Mammary epithelial cell (primary cell): ENCODE data around the gene PRM2.

Source experiments
- EZH2 ChIP-seq: IDR thresholded peaks from 2 replicates; pipeline ENCODE4 v1.6.1; 2012; ENCODE audit warnings: low read length, inconsistent platforms, borderline replicate concordance
- TF ChIP-seq, protein P1 (sequence below), 2 donors: IDR thresholded peaks in 1 of 2; conservative IDR thresholded peaks in 1 of 2; 2 replicates each; pipeline ENCODE4 v1.5.1; 2011 to 2012; ENCODE audit warnings: inconsistent platforms in 2 of 2, low read length in 2 of 2, mild to moderate bottlenecking in 2 of 2, control low read depth in 1 of 2, low read depth in 1 of 2; ENCODE audit not compliant: insufficient read depth in 1 of 2; ENCODE audit errors: extremely low read depth in 1 of 2

DNA sequence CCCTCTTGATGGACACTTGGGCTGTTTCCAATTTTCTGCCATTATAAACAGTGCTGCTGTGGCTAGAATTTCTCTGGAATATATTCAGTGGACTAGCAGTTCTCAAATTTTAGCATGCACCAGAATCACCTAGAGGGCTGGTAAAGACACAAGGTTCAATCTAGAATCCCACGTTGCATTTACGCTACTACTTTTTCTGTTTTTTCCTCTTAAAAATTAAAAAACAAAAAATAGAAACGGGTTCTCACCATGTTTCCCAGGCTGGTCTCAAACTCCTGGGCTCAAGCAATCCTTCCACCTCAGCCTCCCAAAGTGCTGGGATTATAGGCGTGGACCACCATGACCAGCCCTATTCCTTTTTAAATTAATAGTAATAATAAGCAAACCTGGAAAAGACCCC is 19.4 kb upstream of the PRM2 start:
- TF ChIP-seq EZH2 = no peak
- TF ChIP-seq, protein P1, sequence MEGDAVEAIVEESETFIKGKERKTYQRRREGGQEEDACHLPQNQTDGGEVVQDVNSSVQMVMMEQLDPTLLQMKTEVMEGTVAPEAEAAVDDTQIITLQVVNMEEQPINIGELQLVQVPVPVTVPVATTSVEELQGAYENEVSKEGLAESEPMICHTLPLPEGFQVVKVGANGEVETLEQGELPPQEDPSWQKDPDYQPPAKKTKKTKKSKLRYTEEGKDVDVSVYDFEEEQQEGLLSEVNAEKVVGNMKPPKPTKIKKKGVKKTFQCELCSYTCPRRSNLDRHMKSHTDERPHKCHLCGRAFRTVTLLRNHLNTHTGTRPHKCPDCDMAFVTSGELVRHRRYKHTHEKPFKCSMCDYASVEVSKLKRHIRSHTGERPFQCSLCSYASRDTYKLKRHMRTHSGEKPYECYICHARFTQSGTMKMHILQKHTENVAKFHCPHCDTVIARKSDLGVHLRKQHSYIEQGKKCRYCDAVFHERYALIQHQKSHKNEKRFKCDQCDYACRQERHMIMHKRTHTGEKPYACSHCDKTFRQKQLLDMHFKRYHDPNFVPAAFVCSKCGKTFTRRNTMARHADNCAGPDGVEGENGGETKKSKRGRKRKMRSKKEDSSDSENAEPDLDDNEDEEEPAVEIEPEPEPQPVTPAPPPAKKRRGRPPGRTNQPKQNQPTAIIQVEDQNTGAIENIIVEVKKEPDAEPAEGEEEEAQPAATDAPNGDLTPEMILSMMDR (conservative IDR thresholded peaks at IDR 0.05 in 1 of 2, IDR thresholded peaks at IDR 0.05 in 1 of 2; ENCODE audit: extremely low read depth in 1 of 2, insufficient read depth in 1 of 2, low read depth in 1 of 2, low read length in 2 of 2) = no peak
